ENCODE measurements around the gene TSEN54.

Gene TSEN54

GRCh38 chr17:75485688-75486087, 30.6 kb upstream of the TSEN54 start:
- TF ChIP-seq CTCF (IDR thresholded peaks at IDR 0.05; ENCODE audit: low read depth, low read length, poor library complexity, severe bottlenecking) (no peak), EZH2phosphoT487 (IDR thresholded peaks at IDR 0.05; ENCODE audit: borderline replicate concordance, low read length) (no peak)
- no peak overlapping the region for H3K4me3 ChIP-seq (ENCODE audit: low read length)
- no peaks in the 10 kb centered on the region for H3K9me3 ChIP-seq (ENCODE audit: control insufficient read depth, insufficient read depth, low read length)
- no peaks in the 10 kb centered on the region for H3K79me2 ChIP-seq (ENCODE audit: control insufficient read depth, low read length)
- H4K20me1 ChIP-seq (ENCODE audit: control insufficient read depth, insufficient read depth, low read depth, low read length): no peaks in the 10 kb centered on the region
- H3K4me2 ChIP-seq (ENCODE audit: low read length): no peak overlapping the region
- no peaks in the 10 kb centered on the region for H3K9me2 ChIP-seq (replicated peaks; ENCODE audit: control insufficient read depth, low read length)
- H3K36me3 ChIP-seq (ENCODE audit: control insufficient read depth, low read length): peaks cover 3% of the 10 kb centered on the region
- H3K27me3 ChIP-seq (ENCODE audit: control insufficient read depth, low read length): no peaks in the 10 kb centered on the region
- peaks cover 23% of the 10 kb centered on the region for H3K4me1 ChIP-seq (ENCODE audit: control insufficient read depth, low read length)
- no peak overlapping the region for H3K27ac ChIP-seq (ENCODE audit: low read depth, low read length)
- no peaks in the 10 kb centered on the region for H3F3A ChIP-seq (ENCODE audit: control insufficient read depth, insufficient read depth)

- no peak overlapping the region for H3K4me3 ChIP-seq (ENCODE audit: low read length)
- H3K4me2 ChIP-seq (ENCODE audit: low read length): no peak overlapping the region
- H3K79me2 ChIP-seq (ENCODE audit: control insufficient read depth, low read length): no peaks in the 10 kb centered on the region
- TF ChIP-seq EZH2phosphoT487 (IDR thresholded peaks at IDR 0.05; ENCODE audit: borderline replicate concordance, low read length) (no peak), CTCF (IDR thresholded peaks at IDR 0.05; ENCODE audit: low read depth, low read length, poor library complexity, severe bottlenecking) (no peak)
- no peaks in the 10 kb centered on the region for H3F3A ChIP-seq (ENCODE audit: control insufficient read depth, insufficient read depth)
- H3K27ac ChIP-seq (ENCODE audit: low read depth, low read length): no peak overlapping the region
- no peaks in the 10 kb centered on the region for H3K27me3 ChIP-seq (ENCODE audit: control insufficient read depth, low read length)
- H3K9me2 ChIP-seq (replicated peaks; ENCODE audit: control insufficient read depth, low read length): no peaks in the 10 kb centered on the region
- H3K9me3 ChIP-seq (ENCODE audit: control insufficient read depth, insufficient read depth, low read length): no peaks in the 10 kb centered on the region
- peaks cover 3% of the 10 kb centered on the region for H3K36me3 ChIP-seq (ENCODE audit: control insufficient read depth, low read length)
- H4K20me1 ChIP-seq (ENCODE audit: control insufficient read depth, insufficient read depth, low read depth, low read length): no peaks in the 10 kb centered on the region
- peaks cover 28% of the 10 kb centered on the region for H3K4me1 ChIP-seq (ENCODE audit: control insufficient read depth, low read length)
Observed at GRCh38 chr17:75486151-75486550, 30.2 kb upstream of the TSEN54 start.

- Histone ChIP-seq H3K9me3 (ENCODE audit: control insufficient read depth, insufficient read depth, low read length) (no peaks in the 10 kb centered on the region), H3K4me3 (ENCODE audit: low read length) (peak overlapping the region; percentile 71), H3K4me1 (ENCODE audit: control insufficient read depth, low read length) (peaks cover 28% of the 10 kb centered on the region), H3K79me2 (ENCODE audit: control insufficient read depth, low read length) (no peaks in the 10 kb centered on the region), H3K27me3 (ENCODE audit: control insufficient read depth, low read length) (no peaks in the 10 kb centered on the region), H3F3A (ENCODE audit: control insufficient read depth, insufficient read depth) (no peaks in the 10 kb centered on the region), H3K27ac (ENCODE audit: low read depth, low read length) (peak overlapping the region; percentile 68), H3K36me3 (ENCODE audit: control insufficient read depth, low read length) (peaks cover 3% of the 10 kb centered on the region), H3K4me2 (ENCODE audit: low read length) (peak overlapping the region; percentile 95), H3K9me2 (replicated peaks; ENCODE audit: control insufficient read depth, low read length) (no peaks in the 10 kb centered on the region), H4K20me1 (ENCODE audit: control insufficient read depth, insufficient read depth, low read depth, low read length) (no peaks in the 10 kb centered on the region)
- TF ChIP-seq EZH2phosphoT487 (IDR thresholded peaks at IDR 0.05; ENCODE audit: borderline replicate concordance, low read length) (no peak), CTCF (IDR thresholded peaks at IDR 0.05; ENCODE audit: low read depth, low read length, poor library complexity, severe bottlenecking) (no peak)
Observed at GRCh38 chr17:75486951-75487350, 29.4 kb upstream of the TSEN54 start.
